SJSA1 (cell line): Measurements from ENCODE around the gene AGBL1. TPM values are rescaled to one million over a fixed set of nuclear protein-coding genes. Genes with fewer than 3 reads are reported as not detected.
A peak's percentile ranks its signal among the peaks of the same experiment; 100 is the strongest.

ENCODE experiments used
- DNase-seq, 2 experiments: peaks; one replicate each; pipeline ENCODE4 v3.0.0-alpha.2; 2015 to 2020; ENCODE audit warnings: low spot score in 2 of 2, low read depth in 1 of 2
- H3K27ac ChIP-seq: fragments of 250-450 bp; sonication (Bioruptor Pico); 2 replicates; pipeline ENCODE4 v1.5.1; 2020; ENCODE audit warnings: mild to moderate bottlenecking, moderate library complexity
- H3K27me3 ChIP-seq: fragments of 250-450 bp; sonication (Bioruptor Pico); replicated peaks from 2 replicates; pipeline ENCODE4 v1.5.1; 2020; ENCODE audit warnings: mild to moderate bottlenecking, moderate library complexity
- H3K36me3 ChIP-seq: fragments of 250-450 bp; sonication (Bioruptor Pico); 2 replicates; pipeline ENCODE4 v1.5.1; 2020; ENCODE audit warnings: mild to moderate bottlenecking
- H3K4me1 ChIP-seq: fragments of 250-450 bp; sonication (Bioruptor Pico); replicated peaks from 2 replicates; pipeline ENCODE4 v1.6.1; 2021; ENCODE audit warnings: mild to moderate bottlenecking
- H3K4me3 ChIP-seq: fragments of 250-450 bp; sonication (Bioruptor Pico); 2 replicates; pipeline ENCODE4 v1.5.1; 2020; ENCODE audit warnings: mild to moderate bottlenecking
- H3K9me3 ChIP-seq: fragments of 250-450 bp; sonication (Bioruptor Pico); replicated peaks from 2 replicates; pipeline ENCODE4 v1.5.1; 2020; ENCODE audit warnings: mild to moderate bottlenecking
- total RNA-seq: library from RNA; depleted of rRNA; stranded (reverse); fragments of >200 nt; shearing (Covaris generic); gene quantifications from 2 replicates; pipeline ENCODE4 v1.2.3, GENCODE V29; 2014

AGBL1 gene
- total RNA-seq, 1 experiment from 2014 or later = not detected

DNA sequence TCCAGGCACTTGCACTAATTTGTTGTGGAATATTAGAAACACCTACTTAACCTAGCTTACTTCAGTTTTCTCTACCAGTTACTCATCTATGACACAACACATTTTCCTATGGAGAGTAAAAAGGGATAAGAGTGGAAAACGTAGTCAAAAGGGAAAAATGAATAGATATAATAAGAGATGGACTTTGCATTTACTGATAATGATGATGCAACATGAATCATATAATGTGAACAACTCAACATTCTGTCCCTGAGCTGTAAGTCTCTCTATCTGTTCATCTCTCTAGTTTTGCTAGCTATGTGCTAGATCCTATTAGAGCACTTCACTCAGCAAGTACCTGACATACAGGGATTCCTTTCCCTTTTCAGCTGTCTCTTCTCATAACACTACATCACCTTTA is 627.1 kb downstream of the AGBL1 start:
- Histone ChIP-seq H3K9me3 (0 out of 2 replicates have a peak, but pooled peaks cover 3% of the 10 kb centered on the region), H3K27ac (no peak overlapping the region), H3K4me1 (no peaks in the 10 kb centered on the region), H3K4me3 (no peak overlapping the region), H3K36me3 (no peaks in the 10 kb centered on the region), H3K27me3 (no peaks in the 10 kb centered on the region)
- DNase-seq = no peak

DNA sequence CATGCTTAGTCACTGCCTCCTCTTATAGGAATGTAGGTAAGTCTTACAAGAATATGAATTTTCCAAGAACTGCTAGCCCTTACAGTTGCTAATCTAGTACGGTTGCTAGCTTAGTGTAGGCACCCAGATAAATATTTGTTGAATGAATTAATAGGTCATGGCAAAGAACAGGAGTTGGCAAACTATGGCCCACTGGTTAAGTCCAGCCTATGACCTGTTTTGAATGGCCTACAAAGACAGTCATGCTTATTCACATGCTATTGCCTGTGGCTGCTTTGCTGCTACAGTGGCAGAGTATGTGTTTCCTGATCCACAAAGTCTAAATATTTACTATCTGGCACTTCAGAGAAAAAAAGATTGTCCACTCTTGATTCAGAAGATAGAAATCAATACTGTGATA is 631.8 kb downstream of the AGBL1 start:
- no peaks in the 10 kb centered on the region for H3K4me1 ChIP-seq
- DNase-seq = no peak
- no peaks in the 10 kb centered on the region for H3K9me3 ChIP-seq
- H3K27ac ChIP-seq = no peak overlapping the region
- no peak overlapping the region for H3K4me3 ChIP-seq
- no peaks in the 10 kb centered on the region for H3K36me3 ChIP-seq
- no peaks in the 10 kb centered on the region for H3K27me3 ChIP-seq

DNA sequence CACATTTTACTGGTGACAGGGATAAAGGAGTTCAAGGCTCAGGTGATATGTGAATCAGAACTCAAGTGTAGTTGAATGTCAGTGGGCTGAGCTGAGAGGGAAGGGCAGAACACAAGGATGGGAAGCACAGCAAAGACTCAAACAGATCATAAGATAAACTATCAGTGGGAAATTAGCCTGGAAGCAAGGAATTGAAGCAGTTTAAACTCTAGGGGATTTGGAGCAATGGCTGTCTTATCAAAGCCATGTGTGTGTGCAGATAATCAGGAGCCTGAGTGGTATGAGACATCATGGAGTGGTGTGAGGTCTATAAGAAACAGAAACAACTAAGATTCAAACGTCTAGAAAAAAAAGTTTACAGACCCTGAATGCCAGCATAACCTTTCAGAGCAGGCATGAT is 634.6 kb downstream of the AGBL1 start:
- no peak overlapping the region for H3K4me3 ChIP-seq

DNA sequence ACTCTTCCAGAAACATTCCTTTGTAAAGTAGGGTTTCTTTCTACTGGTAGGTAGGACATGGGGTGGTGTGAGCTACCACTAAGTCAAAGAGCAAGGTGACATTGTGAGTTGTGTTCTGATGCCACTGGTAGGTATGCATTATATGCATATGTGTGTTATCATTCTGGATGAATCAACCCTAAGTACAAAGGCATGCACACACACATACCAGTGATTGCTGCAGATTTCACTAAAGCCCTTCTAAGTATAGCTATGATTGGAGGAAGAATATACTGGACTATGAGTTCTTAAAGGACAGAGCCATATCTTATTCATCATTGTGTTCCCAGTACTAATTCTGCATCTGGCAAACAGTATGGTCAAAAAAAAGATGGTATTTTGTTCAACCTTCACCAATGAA is 646.0 kb downstream of the AGBL1 start:
- no peaks in the 10 kb centered on the region for H3K9me3 ChIP-seq
- H3K36me3 ChIP-seq = no peaks in the 10 kb centered on the region
- no peaks in the 10 kb centered on the region for H3K27me3 ChIP-seq
- no peak overlapping the region for H3K27ac ChIP-seq
- H3K4me1 ChIP-seq = no peaks in the 10 kb centered on the region
- DNase-seq = no peak
- no peak overlapping the region for H3K4me3 ChIP-seq

More for the DNA sequence above, 634.6 kb downstream of the AGBL1 start:
- no peaks in the 10 kb centered on the region for H3K4me1 ChIP-seq
- H3K27me3 ChIP-seq = no peaks in the 10 kb centered on the region
- no peak for DNase-seq
- no peaks in the 10 kb centered on the region for H3K9me3 ChIP-seq
- no peak overlapping the region for H3K27ac ChIP-seq
- no peaks in the 10 kb centered on the region for H3K36me3 ChIP-seq

DNA sequence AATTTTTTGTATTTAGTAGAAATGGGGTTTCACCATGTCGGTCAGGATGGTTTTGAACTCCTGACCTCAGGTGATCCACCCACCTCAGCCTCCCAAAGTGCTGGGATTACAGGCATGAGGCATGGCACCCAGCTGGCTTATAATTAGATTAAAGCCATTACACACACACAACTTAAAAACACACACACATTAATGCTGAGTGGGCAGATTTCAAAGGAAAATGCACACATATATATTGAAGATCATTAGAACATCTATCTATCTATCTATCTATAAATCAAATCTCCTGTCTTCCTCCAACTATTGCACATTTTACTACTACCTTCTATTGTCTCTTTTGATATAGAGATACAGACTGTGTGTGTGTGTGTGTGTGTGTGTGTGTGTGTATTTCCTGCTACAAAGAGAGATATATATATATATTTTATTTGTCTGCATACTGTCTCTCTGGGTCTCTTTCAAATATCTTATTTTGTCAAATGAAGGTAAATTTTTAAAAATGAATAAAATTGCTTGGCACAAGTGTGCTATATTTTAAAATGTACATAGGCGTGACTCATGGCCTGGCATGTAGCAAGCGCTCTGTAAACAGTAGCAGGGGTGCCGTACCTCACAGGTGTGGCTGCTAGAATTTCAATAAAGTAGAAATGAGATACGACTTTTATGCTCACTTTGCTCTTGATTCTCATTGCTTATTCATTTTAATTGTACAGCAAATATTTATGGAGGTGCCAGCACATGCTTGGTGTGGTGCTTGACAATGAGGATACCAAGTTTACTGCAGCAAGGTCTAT is 655.8 kb downstream of the AGBL1 start:
- no peaks in the 10 kb centered on the region for H3K4me1 ChIP-seq
- H3K27me3 ChIP-seq = no peaks in the 10 kb centered on the region
- H3K36me3 ChIP-seq = no peaks in the 10 kb centered on the region
- H3K27ac ChIP-seq = no peak overlapping the region
- no peak for DNase-seq
- no peaks in the 10 kb centered on the region for H3K9me3 ChIP-seq
- H3K4me3 ChIP-seq = no peak overlapping the region

DNA sequence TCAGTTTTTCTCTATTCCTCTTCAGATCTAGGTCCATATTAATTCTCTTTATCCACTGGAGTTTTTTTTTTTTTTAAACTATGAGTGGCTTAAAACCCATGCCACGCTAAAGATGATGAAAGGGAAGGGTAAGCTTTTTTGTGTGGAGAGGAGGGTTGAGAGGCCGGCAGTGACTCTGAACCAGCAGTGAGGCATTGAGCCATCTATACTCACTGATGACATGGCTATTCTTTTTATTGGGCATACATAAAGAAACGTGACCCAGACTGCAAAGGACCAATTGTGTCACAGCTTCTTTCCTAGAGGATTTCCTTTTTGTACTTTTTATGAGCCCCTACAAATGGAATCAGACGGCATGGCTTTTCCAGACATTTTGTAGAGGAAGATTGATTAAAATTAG is 662.2 kb downstream of the AGBL1 start:
- no peak for DNase-seq
- Histone ChIP-seq H3K36me3 (no peaks in the 10 kb centered on the region), H3K9me3 (no peaks in the 10 kb centered on the region), H3K4me1 (no peaks in the 10 kb centered on the region), H3K27ac (no peak overlapping the region), H3K27me3 (no peaks in the 10 kb centered on the region), H3K4me3 (no peak overlapping the region)

DNA sequence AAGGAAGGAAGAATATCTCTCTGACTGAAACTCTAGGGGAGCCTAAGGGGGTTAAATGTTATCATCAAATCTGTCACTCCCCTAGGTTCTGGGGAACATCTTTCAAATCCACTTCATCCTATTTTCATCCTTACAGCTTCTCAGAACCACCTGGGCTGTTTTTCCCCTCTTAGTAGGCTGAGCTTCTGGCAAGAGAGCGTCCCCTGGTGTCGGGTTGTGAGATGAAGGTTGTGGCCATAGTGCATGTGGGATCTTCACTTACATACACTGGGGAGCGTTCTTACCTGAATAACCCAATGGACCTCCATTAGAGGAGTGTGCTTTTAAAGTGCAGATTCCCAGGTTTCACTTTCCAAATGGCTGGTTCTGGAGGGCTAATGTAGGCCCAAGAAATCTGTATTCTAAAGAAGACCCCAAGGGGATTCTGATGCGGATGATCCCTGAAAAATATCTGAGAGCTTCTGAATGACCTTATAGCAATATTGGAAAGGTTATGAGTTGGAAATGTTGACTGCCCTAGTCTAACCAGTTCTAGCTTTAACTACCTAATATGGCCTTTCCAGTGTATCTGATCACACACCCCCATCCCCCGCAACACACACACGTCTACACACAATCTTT is 663.7 kb downstream of the AGBL1 start:
- H3K27me3 ChIP-seq = no peaks in the 10 kb centered on the region
- H3K36me3 ChIP-seq = no peaks in the 10 kb centered on the region
- no peaks in the 10 kb centered on the region for H3K4me1 ChIP-seq
- no peaks in the 10 kb centered on the region for H3K9me3 ChIP-seq
- H3K27ac ChIP-seq = no peak overlapping the region
- DNase-seq = peak; percentile 9 to 43
- H3K4me3 ChIP-seq = no peak overlapping the region

DNA sequence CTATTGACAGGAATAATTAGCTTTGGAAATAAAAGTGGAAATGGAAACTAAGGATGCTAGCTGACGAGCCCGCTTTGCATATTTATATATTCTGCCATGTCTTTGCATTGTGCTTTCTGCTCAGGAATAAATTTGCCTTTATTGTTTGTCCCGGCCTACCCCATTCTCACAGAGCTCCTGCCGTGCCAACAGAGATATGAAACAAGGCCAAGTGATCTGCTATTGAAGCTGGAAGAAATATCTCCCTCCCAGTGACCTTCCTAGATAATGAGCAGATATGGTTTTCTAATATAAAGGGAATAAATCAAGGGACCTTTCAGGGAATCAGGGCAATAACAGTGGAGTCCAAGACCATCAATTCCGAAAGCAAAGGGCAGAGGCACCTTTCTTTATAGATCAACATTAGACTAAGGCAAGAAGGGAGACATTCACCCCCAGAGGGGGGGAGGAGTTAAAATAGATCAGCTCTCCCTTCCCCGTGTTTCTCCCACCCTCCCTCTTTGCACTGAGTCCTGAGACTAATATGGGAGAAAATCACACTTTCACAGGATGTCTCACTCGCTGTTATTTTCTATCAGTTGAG is 664.6 kb downstream of the AGBL1 start:
- Histone ChIP-seq H3K4me1 (no peaks in the 10 kb centered on the region), H3K27me3 (no peaks in the 10 kb centered on the region), H3K36me3 (no peaks in the 10 kb centered on the region), H3K4me3 (no peak overlapping the region), H3K27ac (no peak overlapping the region), H3K9me3 (no peaks in the 10 kb centered on the region)
- no peak for DNase-seq

DNA sequence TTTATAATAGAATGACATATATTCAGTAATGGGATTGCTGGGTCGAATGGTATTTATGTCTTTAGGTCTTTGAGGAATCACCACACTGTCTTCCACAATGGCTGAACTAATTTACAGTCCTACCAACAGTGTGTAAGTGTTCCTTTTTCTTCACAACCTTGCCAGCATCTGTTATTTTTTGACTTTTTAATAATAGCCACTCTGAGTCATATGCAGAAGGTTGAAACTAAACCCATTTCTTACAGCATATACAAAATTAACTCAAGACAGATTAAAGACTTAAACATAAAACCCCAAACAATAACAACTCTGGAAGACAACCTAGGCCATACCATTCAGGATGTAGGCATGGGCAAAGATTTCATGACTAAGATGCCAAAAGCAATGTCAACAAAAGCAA is 671.4 kb downstream of the AGBL1 start:
- Histone ChIP-seq H3K9me3 (no peaks in the 10 kb centered on the region), H3K4me1 (no peaks in the 10 kb centered on the region), H3K27me3 (no peaks in the 10 kb centered on the region), H3K27ac (no peak overlapping the region), H3K36me3 (no peaks in the 10 kb centered on the region), H3K4me3 (no peak overlapping the region)
- DNase-seq = no peak

DNA sequence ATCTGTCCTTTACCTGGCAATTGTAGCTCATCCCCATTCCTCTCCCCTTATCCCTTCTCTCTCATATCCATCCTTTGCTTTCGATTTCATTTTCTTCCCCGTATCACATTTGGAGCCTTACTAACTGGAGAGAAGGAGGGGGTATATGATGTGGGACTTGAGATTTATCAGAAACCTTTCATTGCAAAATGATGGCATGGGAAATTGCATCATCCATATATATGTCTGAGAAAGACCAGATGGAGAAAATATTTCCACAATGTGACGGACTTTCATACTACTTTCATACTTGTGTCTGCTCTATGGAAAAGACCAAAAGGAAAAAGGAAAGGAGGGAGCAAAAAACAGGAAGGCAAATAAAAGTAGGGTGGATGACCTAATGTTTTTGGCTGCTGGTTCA is 675.2 kb downstream of the AGBL1 start:
- Histone ChIP-seq H3K4me1 (no peaks in the 10 kb centered on the region), H3K4me3 (no peak overlapping the region), H3K9me3 (no peaks in the 10 kb centered on the region), H3K27me3 (no peaks in the 10 kb centered on the region), H3K36me3 (no peaks in the 10 kb centered on the region), H3K27ac (no peak overlapping the region)
- DNase-seq = no peak

DNA sequence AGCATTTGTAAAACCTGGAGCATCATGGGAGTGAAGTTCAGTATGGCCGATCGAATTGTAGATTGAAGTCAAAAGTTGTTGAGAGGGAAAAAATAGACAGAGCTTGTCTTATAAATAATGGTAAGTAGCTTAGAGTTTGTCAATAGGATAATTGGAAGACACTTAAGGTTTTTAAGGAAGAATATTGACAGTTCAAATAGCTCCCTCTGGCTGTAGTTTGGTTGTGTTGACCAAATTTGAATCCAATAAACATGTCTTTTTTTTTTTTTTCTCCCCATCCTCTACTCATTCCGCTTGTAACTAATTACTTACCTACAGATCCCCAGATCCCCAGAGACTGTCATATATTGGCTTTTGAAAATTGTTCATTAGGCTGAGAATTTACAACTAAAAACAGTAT is 677.0 kb downstream of the AGBL1 start:
- H3K27me3 ChIP-seq = no peaks in the 10 kb centered on the region
- no peak for DNase-seq

DNA sequence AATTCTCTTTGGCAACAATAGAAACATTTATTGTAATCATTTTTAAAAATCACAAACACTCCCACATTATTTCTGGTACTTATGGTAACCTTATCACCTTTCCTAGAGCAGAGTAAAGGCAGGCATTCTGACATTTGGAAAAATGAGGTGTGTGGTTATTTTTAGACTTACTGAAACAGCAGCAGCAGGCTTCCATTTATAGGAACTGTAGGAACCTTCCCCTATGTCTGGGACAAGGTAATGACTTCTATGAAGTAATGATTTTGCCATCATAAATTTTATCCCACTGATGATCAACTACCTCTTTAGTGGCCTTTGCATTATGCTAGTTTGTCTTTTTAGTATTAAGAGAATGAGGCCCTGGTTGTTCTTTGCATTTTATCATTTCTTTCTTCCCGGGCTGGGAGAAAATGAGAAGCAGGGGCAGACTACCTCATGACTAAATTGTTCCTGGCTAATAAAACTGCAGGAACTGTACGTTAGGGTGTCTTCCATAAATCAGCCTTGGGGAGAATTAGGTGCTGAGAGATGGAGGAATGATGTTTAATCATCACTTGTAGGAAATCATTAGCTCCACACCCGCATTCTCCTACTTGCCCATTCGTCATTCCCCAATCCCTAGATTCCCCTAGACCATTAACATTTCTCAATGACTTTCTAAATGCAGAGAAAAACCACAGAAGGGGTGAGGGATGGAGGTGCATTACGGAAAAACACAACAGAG is 680.3 kb downstream of the AGBL1 start:
- H3K4me3 ChIP-seq = no peak overlapping the region
- H3K36me3 ChIP-seq = no peaks in the 10 kb centered on the region
- no peaks in the 10 kb centered on the region for H3K4me1 ChIP-seq
- no peak overlapping the region for H3K27ac ChIP-seq
- H3K27me3 ChIP-seq = no peaks in the 10 kb centered on the region
- no peak for DNase-seq
- no peaks in the 10 kb centered on the region for H3K9me3 ChIP-seq

More for the DNA sequence above, 677.0 kb downstream of the AGBL1 start:
- no peak overlapping the region for H3K4me3 ChIP-seq
- H3K4me1 ChIP-seq = no peaks in the 10 kb centered on the region
- no peaks in the 10 kb centered on the region for H3K9me3 ChIP-seq
- H3K36me3 ChIP-seq = no peaks in the 10 kb centered on the region
- no peak overlapping the region for H3K27ac ChIP-seq

DNA sequence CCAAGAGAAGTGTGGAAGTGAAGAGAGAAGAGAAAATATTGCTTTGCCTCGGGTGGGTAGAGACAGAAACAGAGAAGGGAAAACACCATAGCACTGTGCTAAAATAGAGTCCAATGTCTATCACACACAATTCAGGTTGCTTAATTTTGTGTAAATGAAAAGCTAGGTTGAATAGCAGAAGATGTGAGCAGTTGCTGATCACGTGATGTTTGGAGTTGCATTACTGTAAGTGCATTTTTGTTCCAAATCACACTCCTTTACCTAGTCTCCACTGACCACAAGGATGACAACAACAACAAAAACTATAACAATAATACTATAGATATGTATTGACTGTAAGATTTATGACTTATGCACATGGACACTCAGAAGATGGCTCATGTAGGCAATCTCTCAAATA is 683.2 kb downstream of the AGBL1 start:
- Histone ChIP-seq H3K27ac (no peak overlapping the region), H3K4me1 (no peaks in the 10 kb centered on the region), H3K36me3 (no peaks in the 10 kb centered on the region), H3K9me3 (no peaks in the 10 kb centered on the region), H3K27me3 (no peaks in the 10 kb centered on the region), H3K4me3 (no peak overlapping the region)
- no peak for DNase-seq

DNA sequence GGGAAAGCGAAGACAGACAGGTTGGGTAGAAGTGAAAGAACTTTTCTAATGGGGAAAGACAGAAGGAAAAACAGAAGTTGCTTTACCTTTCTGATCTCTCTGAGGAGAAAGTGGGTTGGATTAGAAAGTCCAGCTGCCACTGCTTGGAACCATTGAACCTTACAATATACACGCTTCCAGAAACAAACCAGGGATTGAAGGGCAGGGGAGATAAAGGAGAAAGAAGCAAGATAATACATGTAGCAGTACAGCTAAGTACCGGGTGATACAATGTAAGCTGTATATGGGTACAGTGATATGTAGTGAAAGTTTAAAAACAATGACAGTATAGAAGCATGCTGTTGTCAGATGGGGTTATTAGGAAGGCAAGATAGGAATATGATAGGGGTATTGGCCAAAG is 684.4 kb downstream of the AGBL1 start:
- Histone ChIP-seq H3K27me3 (no peaks in the 10 kb centered on the region), H3K36me3 (no peaks in the 10 kb centered on the region), H3K9me3 (no peaks in the 10 kb centered on the region), H3K4me3 (no peak overlapping the region), H3K4me1 (no peaks in the 10 kb centered on the region), H3K27ac (no peak overlapping the region)
- no peak for DNase-seq
